Measurements from ENCODE around the gene TENM3.

Gene TENM3

DNA sequence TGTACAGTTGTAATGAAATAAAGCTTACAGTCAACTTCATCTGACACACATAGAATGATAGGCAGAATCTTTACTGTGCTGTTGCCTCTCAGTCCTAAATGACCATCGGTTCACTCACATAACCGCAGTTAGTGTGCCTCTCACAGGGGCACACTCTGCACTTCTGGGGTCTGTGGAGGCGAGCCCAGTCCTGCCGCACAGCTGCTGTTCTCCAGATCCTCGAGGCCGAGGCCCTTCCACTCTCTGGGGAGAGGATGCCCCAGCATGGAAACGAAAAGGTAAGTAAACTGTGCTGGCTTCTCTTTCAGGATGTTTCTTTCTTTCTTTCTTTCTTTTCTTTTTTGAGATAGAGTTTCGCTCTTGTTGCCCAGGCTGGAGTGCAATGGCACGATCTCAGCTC, 586.0 kb downstream of the TENM3 start:
- DNase-seq, result no peak

DNA sequence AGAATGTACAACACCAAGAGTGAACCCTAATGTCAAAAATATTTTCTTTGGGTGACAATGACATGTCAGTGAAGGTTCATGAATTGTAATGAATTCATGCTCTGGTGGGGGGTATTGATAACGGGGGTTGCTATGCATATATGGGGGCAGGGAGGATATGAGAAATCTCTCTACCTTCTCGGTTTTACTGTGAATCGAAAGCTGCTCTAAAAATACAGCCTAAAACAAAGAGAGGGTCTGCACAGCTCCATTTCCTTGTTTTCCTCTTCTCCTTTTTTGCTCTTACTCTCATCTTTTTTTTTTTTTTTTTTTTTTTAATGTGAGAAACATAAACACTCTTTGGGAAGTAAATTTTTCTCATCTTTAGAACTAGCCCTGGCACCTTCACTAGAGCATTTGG, 588.2 kb downstream of the TENM3 start:
- DNase-seq, result no peak

DNA sequence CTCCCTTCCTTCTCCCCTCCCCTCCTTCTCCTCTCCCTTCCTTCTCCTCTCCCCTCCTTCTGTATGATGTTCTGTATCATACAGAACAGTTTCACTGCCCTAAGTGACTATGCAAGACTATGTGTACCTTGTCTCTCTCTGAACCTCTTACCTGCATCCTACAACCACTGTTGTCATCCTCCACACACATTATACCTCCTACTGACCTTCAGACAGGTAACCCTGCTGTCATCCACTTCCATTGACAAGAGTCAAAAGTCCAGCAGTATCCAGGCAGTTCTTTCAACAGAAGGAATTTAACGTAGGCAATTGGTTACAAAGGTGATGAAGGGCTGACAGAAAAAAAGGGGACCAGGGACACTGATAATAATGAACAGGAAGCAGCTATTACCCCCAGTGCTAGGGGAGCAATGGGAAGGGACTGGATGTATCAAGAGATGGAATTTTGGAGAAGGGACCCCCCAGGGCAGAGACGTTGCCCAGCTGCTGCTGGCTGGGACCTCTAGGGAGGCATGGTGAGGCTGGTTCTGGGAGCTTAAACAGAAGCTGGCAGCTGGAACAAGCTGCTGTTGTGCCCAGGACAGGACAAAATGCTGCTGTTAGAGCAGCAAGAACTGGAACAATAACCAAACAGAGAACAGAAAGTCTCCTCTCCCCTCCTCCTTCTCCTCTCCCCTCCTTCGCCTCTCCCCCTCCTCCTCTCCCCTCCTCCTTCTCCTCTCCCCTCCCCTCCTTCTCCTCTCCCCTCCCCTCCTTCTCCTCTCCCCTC, 589.3 kb downstream of the TENM3 start:
- no peak for DNase-seq

DNA sequence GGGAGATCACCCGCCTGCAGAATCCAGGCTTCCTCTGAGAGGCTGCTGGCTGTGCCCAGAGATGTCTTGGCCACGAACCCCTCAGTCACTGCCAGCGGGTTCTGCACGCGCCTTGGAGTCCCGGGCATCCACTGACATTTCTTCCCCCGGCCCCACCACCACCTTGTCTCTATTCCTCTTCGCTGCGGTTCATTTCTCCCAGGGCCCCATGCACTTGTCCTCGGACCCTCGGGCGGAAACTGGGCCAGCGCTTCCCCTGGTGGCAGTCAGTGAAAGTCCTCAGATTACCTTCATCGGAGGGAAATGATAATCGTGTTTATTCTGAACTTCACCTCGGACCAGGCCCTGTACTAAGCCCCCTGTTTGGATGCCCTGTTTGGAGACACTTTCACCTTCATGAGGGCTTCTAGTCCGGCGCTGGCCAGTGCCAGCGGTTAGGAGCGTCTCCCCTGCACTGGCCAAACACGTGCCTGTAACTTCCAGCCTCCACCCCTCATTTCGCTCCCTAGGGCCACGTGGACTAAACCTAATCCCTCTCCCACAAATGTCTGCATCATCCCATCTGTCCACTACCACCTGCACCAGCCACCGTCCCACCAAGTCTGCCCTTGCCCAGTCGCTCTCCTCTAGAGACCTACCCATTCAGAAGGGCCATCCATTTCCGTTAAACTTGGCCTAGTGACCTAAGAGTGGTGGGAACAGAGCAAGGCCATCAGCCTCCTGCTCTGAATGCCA, 592.0 kb downstream of the TENM3 start:
- no peak for DNase-seq

DNA sequence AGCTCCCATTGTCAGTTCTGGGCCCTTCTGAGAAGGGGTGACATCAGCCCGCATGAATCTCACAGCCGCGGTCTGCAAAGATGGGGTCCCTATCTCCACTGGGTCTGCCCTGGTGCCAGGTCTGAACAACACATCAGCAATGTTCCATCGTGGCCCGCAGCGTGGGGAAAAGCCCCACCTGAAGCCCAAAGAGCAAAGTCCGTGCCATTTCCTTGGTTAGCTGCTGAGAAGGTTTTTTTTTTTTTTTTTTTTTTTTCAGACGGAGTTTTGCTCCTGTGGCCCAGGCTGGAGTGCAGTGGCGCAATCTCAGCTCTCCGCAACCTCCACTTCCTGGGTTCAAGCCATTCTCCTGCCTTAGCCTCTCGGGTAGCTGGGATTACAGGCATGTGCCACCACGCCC, 594.6 kb downstream of the TENM3 start:
- DNase-seq, result no peak

DNA sequence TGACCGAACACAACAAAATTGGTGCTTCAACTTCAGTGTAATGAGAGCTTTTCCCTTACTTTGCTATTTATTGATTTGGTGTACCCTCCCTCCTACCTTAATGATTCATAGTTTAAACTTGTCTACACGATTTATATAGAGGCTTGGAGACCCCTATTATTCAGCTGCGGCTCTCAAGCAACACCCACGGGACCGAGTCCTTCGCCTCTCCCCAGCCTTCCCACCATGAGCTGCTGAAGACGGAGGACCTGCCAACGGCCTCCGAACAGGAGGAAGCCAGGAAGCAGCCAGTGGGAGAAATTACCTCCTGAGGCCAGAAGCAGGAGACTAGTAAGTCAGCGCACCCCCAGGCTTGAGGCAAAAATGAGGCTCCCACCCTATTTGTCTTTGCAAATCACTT, 595.3 kb downstream of the TENM3 start:
- DNase-seq, result no peak

DNA sequence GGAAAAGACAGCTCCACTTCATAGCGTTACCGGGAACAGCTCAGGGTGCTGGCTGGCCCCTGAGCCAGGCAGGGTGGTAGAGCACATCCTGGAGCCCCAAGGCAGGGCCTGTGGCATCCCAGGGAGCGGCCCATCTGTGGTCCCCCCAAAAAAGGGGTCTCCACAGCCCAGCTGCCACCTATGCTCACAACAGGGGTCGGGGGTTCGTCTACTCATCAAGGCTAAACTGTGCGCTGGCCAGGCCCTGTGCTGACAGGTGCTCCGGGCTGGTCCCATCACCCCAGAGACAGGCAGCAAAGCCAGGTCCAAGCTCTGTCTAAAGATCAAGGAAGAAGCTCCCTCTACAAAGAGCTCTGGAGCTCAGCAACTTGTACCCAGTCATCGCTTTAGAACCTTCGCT, 596.1 kb downstream of the TENM3 start:
- DNase-seq, result no peak

DNA sequence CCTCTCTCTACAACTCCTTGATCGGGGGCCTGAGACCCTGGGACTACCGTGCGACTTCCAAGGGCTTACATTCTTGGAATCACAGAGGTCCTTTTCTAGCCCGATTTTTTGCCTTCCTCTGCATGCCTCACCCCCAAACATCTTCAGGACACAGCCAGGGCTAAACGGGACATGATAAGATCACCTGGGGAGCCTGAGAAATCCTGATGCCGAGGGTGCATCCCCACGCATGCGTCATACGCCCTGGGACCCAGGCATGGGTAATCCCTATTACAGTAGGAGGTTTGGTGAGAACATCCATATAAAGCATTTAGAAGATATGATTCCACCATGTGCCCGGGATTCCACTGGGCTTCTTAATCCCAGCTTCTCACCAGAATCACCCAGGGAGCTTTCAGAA, 596.9 kb downstream of the TENM3 start:
- DNase-seq, result no peak

DNA sequence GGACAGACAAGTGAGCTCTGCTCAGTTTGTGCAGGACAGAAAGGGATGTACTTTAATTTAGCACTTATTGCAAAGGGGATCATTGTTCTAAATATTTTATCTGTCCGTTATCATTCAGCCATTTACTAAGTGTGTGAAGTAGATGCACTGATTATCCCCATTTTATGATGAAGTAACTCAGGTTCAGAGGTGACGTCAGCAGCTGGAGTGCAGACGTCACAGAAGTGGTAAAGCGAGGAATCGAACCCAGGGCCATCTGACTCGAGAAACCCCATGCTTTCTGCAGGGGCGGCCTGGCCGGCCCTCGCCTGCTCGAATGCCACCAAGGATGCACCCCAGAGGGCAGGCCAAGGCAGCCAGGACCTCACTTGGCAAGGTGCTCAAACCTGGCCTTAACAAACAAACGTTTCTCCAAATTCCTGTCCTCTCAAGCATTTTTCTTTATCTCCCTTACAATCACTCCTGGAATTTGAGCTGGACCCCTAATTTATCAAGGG, 599.0 kb downstream of the TENM3 start:
- no peak for DNase-seq

DNA sequence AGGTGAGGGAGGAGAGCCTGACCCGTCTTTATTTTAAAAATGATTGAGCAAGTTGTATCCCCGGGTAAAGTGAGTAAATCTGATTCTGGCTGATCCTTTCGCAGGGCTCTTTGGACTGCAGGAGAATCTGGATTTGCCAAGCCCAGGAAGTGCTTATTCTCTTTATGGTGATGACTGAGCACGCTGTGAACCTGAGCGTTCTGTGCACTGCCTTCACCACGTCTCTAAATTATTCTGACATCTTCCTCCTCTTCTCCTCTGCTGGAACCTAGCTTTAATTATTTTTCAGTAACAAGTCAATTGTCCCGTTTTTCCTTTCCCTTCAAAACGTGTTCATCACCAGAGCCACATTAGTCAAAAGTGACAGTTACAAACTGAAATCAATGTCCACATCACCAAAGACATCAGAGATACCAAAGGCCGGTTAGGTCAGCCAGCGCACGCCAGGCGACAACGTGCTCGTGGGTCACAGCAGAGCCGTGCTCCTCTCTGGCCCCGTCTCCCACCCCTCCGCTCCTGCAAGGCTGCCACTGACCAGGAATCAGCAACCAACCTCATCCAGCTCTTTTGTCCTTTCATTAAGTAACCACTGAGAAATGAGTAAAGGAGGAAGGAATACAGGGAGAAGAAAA, 599.7 kb downstream of the TENM3 start:
- no peak for DNase-seq

DNA sequence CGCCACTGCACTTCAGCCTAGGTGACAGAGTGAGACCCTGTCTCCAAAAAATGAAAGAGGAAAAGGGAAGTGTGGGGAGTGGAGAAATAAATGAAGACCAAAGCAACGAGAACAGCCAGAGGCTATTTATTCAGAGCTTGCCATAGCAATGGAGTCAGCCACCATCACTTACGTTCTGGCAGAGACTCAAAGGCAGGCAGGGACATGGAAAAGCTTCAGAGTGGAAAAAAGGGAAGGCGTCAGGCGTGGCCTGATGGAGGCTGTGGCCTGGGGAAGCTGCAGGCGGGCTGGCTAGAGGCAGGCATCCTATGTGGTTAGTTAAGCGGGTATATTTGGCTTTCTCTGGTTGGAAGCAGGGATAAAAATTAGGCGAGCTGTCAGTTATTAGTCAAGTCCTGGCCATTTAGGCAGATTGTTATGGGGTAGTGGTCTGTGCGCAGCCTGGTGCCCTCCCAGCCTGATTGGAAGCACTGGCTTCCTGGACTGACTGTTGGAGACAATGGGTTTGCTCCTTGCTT, 600.7 kb downstream of the TENM3 start:
- DNase-seq, result no peak

DNA sequence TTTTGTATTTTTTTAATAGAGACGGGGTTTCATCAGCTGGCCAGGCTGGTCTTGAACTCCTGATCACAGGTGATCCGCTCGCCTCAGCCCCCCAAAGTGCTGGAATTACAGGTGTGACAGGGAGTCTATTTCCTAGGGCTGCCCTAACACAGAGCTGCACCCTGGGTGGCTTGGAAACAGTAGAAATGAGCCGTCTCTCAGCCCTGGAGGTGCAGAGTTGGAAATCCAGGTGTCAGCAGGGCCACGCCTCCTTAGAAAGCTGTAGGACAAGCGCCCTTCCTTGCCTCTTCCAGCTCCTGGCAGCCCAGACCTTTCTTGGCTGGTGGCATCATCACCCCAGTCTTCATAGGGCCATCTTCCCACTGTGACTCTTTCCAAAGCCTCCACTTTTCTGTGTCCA, 602.4 kb downstream of the TENM3 start:
- DNase-seq, result no peak

DNA sequence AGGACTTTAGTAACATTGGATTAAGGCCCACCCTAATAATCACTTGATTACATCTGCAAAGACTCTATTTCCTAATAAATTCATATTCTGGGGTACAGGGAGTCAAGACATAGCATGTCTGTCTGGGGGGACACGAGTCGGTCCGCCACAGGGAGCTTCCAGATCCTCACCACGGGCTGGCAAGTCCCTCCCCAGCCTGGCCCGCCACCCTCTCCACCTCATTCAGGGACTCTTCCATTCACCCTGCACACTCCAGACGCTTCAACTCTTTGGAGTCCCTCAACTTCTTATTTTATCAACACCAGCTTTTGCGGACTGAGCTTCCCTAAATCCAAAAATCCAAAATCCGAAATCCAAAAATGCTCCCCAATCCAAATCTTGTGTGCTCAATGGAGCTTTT, 602.8 kb downstream of the TENM3 start:
- no peak for DNase-seq

DNA sequence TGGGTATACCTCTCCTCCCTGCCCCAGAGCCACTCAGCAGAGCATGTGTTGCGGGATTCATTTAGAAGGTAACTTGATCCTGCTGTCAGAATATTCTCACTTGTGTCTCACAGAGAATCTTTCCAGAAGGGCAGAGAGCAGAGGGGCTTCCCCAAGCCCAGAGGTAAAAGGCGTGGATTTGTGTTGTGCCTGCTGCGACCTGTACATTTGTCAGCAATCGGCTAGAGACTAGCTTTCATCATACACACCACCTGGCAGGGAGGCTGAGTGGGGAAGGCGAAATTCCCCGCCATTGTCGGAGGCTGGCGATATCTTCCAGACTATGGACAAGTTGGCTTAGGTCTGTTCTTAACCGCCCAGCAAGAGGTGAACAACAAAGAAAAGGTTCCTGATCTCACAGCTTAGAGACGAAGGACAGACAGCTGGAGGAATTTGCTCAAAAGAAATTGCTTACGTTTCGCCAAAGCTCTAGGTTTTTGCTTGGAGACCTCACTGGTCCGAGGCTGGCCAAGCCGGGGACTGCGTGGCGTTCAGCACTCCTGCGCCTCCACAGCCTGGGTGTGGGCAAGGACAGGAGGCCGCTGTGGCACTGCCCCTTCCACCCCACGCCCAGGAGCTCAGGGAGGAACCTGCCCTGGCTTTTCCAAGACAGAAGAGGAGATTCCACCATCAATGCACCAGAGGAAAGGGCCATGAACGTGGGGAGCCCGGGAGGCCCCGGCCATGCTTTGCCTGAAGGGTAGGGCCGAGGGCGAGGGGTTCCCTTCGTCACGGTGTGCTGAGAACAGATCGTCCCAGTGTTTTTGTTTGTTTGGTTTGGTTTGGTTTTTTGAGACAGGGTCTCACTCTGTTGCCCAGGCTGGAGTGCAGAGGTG, 604.6 kb downstream of the TENM3 start:
- no peak for DNase-seq

DNA sequence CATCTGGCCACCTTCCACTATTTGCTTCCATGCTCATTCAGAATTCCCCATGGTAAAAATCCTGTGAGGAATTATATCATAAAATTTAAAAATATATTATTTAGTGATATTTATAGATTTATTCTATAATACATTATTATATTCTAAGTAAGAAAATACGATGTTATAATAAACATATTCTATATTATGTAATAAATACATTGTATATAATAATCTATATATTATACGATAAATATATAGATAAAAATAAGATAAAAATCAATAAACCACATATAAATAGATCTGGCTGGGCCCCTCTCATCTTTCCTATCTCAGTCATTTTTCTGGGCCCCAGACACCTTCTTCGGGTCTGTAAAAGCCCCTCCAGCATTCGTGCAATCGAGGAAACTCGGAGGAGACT, 605.5 kb downstream of the TENM3 start:
- DNase-seq, result no peak

All from suppressor macrophage treated with lipopolysaccharide for 4 hours (primary cell).